ENCODE measurements around the gene CD96.
"Not testable (repeated sequence)": the region's sequence is repeated elsewhere in the genome, so short reads cannot be mapped to it uniquely, and the experiment has no call there.

Gene CD96

DNA sequence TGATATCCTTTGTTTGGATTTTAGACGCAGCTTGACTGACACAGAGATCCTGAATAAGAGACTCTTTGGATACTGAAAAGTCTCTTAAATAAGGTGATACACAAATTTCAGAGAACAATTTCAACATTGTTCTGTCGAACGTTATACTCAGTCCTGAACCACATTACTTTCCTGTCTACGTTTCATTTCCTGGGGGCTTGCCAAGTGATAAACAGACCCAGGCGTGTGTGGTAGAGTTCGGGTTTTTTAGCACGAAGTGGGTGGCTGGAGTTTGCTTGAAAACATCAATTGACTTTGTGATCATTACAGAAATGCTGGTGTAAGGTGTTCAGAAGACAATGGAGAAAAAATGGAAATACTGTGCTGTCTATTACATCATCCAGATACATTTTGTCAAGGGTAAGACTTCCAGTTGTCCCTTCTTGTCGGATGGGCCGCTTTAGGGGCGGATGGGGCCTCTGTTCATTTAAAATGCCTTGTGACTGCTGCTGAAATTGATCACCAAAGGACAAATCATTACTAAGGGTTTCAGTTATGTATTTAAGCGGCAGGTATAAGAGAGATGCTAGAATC is at the start of gene CD96:
CD96 (plus strand) TSS at position 287 of the 573 bp plus-strand sequence; CDS start at position 339, 52 bp downstream.
- no peak for FAIRE-seq

DNA sequence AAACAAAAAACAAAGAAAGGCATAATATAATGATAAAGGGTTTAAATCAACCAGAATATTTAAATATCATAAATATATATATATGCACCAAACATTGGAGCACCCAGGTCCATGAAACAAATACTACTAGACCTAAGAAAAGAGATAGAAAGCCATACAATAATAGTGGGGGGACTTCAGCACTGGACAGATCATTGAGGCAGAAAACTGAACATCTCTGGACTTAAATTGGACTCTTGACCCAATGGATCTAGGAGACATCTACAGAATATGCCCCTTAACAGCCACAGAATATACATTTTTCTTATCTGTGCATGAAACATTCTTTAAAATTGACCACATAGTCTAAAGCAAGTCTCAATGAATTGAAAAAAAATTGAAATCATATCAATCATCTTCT is 48.7 kb upstream of the CD96 start:
- no peak for FAIRE-seq

GRCh38 chr3:111496894-111497559 is 45.0 kb upstream of the CD96 start:
- no peak for FAIRE-seq

DNA sequence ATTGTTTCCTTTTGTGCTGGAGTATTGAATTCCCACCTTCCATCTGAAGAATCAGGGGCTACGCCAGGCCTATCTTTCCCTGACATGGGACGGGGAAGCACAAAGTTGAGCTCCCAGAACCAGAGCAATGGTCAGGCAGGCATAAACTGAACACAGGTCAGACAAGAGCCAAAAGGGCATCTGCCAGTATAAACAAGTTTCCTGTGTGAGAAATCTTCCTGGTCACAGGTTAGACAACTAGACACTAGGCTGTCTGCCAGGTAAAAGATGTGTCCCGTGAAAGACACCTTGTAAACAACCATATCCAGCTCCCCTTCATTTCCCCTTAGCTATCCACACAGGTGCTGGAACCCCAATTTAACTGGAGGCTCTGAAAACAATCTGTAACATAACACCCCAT is 44.0 kb upstream of the CD96 start:
- no peak for FAIRE-seq

DNA sequence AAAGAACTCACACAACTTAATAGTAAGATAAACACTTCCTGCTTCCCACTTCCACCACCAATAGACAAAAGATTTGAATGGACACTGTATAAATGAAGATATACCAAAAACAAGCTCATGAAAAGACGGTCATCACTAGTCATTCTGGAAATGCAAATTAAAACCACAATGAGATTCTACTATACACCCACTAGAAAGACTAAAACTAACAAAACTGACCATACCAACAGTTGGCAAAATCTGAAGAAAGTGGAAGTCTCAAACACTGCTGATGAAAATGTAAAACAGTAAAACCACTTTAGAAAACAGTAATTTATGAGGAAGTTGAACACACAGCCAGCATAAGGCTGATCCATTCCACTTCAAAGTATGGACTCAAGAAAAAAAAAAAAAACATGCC is 35.6 kb upstream of the CD96 start:
- no peak for FAIRE-seq

DNA sequence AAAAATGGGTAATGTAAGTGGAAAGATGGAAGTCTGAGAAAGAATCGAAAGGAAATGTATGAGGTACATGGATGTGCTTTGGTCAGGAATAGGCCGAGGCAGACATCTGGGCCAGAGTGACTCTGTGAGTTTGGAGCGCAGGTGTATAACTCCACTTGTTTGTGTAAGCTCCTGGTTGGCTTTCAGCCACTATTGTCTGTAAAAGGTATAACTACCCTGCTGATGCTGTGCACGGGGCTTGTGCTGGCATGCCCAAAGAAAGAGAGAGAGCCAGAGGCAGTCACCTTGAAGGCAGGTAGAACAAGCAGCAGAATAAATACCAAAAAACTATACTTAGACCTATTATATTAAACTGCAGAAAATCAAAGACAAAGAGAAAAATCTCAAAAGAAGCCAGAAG is 32.7 kb upstream of the CD96 start:
- no peak for FAIRE-seq

DNA sequence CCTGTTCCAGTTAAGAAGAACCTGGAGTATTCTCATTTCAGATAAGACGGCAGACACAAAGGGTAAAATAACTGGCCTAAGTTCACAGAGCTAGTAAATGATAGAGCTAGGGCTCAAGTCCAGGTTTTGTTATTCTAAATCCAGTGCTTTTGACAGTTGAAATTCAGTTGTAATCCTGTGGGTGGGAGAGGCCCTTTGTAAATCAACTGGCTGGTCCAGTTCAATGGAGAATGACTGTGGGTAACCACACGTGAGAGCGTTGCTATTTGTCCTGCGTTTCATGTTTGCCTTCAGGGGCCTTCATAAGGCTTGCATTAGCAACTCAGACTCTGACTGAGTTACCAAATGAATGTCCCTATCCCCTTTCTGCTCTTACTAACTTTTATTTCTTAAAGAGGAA is 24.2 kb upstream of the CD96 start:
- FAIRE-seq: no peak

DNA sequence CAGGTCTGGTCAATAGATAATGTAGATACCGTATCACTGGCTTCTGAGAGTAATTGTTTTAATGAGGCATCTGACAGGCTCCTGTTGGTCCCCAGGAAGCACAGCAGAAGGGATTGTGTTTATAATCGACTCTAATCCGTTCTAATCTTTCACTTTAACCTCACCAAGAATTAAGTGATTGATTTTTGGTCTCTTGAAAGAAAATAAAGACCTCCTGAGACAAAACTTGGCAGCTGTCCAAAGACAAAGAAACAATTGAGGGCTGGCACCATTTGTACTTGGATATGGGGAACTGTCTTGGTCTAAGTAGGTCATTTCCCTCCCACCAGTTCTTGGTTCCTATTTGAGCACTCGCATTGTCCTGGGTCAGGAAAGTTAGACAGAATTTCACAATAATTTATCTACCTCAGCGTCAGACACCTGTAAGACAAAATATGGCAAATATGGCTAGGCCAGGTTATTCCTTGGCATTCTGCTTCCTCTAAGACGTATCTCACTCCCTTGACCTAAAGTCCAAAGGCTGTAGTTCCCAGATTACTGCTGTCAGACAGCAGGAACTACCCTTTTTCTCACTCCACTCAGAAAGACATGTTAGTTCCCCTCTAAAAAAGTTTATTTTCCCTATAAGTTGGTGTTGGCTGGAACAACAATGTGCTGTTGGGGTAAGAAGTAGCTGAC is 22.7 kb upstream of the CD96 start:
- FAIRE-seq: no peak

- FAIRE-seq: no peak
Observed at GRCh38 chr3:111521891-111522290, 20.1 kb upstream of the CD96 start.

DNA sequence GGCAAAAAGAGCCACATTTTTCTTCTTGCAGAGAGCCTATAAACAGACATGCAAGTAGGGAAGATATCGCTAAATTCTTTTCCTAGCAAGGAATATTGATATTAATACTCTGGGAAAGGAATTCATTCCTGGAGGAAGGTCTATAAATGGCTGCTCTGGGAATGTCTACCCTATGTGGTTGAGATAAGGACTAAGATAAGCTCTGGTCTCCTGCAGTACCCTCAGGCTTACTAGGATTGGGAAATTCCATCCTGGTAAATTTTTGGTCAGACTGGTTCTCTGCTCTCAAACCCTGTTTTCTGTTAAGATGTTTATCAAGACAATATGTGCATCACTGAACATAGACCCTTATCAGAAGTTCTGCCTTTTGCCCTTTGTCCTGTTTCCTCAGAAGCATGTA is 17.5 kb upstream of the CD96 start:
- FAIRE-seq: not testable (repeated sequence)

- FAIRE-seq: no peak
Observed at GRCh38 chr3:111531446-111531845, 10.6 kb upstream of the CD96 start.

DNA sequence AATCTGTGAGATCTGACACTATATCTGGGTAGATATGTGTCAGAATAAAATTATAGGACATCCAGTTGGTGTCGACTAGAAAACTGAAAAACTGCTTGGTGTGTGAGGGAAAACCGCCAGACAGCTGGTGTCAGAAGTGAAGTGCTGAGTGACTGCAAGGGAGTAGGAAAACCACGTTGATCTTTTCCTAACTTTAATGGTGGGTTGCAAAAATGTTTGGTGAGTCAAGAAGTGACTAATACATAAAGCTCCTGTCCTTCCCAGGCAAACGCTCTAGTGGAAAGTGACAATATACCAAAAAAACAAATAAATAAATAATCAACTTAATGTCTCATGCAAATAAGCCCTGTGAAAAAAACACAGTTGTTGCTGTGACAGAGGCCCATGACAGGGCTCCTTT is 7.3 kb upstream of the CD96 start:
- no peak for FAIRE-seq

DNA sequence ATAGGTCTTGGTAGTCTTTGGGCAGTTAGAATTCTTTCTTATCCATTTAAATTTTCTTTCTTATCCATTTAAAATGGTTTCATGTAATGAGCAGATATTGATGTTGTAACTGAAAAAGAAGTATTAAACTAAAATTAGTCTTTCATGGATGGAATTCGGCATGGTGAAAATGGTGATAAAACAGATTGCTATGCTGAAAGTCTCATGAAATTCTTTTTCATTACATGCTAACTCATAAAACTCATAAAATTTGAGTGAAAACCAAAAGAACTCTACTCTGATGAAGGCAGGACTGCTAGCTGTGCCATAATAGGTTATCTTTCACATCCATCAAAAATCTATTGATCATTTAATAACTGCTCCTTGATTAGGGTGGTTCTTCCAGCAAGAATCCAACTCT is 3.9 kb upstream of the CD96 start:
- no peak for FAIRE-seq

DNA sequence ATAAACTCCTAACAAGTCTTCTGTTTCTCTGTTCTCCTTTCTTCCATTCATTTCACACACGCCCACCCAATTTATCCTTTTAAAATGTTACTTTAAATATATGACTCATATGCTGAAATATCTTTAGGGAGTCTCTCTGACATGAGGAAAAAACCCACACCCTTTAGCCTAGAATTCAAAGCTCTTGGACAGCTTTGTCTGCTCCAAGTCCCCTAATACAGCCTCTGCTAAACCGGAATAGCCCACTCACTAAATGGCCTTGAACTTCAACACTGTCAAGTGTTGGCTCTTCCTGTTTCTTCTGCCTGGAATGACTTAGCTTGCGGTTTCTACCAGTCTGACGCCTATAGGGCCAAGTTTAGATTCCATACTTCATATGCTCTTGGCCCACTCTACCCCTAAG is 3.3 kb upstream of the CD96 start:
- no peak for FAIRE-seq

DNA sequence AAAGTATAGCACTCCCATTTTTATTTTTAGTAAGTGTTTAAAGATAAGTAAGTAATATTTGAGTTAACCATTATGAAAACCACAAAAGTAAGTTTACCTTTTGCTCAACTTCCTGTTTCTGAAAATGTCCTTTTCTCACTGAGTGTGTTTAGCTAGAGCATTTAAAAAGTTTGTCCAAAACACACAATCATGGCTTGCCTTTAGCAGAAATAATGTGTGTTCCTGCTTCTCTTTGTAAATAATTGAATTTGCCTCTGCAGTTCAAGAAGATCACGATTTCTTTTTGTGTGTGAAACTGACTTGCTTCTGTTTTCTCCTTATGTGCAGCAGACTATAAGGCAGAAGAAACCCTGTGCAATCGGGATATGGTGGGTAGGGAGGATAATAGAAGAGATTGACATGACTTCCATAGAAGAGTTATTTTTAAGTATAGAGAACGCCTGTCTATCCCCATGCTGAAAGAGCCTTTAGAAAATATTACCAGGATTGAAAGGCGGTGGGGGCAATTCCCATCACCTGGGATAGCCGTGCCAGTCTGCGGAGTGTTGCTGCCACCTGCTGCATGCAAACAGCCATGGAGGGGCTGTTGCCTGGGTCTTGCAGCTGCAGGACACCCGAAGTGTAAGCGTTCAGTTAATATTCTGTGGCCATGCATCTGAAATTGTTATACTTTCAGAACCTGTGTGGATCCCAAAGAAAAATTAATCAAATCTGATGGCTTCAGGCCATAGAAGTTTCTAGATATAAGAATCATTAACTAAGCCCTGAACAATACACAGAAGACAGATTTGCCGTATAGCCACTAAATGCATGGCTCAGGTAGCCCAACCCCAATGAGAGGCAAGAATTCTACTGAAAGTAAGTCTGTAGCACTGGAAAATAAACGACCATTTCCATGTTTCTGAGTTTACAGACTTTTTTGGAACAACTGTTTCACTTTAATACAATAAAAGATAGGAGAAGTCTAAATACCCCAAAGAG is 2.4 kb upstream of the CD96 start:
- no peak for FAIRE-seq

- no peak for FAIRE-seq
Observed at GRCh38 chr3:111541391-111541790, 606 bp upstream of the CD96 start.

DNA sequence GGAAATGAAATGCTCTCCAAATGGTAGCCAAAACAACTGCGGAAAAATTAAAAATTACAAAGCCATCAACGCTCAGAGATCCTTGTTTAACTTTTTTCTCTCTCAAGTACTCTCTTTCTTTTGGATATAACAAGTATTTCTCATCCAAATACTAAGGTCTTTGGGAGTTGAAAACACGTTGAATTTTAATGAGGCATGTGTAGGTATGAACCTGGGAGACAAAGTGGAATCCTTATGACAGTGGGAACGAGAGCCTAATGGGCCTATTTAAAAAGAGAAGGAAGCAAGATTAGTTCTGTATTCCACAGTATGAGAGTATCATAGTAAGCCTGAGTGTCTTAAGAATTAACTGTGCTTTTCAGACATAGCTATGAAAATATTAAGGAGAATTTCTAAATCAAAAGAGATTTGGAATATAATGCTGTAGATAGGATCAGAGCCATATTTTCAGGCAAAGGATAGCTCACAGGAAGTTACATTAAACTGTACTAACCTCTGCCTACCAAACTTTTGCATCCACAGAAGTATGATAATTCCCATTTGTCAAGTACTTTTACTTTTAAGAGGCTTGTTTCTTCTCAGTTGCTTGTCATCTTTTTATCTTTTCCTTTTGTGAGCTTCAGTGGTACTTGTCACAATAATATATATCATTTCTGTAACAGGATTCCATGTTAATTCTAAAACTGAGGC is 759 bp downstream of the CD96 start:
- no peak for FAIRE-seq

DNA sequence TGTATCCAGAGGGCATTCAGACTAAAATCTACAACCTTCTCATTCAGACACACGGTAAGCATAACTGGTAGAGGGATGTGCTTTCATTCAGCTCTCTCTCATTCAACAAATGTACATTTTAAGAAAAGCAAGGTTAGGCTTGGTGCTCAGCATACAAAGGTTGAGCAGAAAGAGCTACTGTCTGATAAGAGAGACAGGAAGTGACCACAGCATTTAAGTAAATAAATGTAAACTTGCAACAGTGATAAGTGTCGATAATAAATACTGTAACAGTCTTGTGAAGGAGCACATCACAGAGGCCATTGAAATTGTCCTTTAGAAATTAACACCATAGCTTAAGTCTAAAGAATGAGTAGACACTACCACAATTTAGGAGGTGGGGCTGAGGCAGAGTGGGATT is 3.4 kb downstream of the CD96 start:
- no peak for FAIRE-seq

DNA sequence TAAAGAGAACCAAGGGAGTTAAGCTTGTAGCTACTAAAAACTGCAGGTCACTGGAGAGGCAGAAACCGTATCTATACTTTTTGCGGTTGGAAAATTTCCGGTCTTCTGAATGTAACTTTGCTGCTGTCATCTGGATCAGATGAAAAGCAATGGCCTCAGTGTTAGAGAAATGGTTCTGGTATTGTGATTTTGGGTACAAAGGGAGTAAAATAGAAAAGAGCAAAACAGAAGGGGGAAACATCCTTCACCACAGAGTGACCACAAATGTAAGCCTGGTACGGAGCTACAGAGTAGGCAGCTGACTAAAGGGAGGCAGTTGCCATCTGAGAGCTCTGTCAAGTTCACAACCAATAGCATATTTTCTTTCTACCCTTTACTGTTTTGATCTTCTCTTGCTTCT is 5.6 kb downstream of the CD96 start:
- FAIRE-seq: no peak

- no peak for FAIRE-seq
Observed at GRCh38 chr3:111548092-111548491, 6.1 kb downstream of the CD96 start.

DNA sequence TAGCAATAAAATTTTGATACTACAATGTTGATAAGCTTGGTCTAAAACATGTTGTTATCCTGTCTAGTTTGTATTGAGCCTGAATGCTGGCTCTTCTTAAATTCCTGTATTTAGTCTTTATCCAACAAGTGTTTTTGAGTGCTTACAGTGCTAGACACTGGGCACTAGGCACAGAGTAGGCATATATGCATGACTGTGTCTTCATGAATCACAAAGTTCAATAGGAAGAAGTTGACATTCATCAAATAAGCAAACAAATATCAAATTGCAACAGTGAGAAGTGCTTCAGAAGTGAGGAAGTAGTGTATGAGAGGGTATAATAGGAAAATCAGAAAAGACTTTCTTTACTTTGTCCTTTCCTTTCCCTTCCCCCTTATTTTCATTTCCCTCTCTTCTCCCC is 6.8 kb downstream of the CD96 start:
- FAIRE-seq: no peak

GRCh38 chr3:111561902-111562301 is 19.9 kb downstream of the CD96 start:
- not testable (repeated sequence) for FAIRE-seq

- no peak for FAIRE-seq
Observed at GRCh38 chr3:111566844-111567243, 24.8 kb downstream of the CD96 start.
